Measurements from ENCODE around the gene CT55.
A peak's percentile ranks its signal among the peaks of the same experiment; 100 is the strongest.
"Not testable (repeated sequence)": the region's sequence is repeated elsewhere in the genome, so short reads cannot be mapped to it uniquely, and the experiment has no call there.

The CT55 gene

DNA sequence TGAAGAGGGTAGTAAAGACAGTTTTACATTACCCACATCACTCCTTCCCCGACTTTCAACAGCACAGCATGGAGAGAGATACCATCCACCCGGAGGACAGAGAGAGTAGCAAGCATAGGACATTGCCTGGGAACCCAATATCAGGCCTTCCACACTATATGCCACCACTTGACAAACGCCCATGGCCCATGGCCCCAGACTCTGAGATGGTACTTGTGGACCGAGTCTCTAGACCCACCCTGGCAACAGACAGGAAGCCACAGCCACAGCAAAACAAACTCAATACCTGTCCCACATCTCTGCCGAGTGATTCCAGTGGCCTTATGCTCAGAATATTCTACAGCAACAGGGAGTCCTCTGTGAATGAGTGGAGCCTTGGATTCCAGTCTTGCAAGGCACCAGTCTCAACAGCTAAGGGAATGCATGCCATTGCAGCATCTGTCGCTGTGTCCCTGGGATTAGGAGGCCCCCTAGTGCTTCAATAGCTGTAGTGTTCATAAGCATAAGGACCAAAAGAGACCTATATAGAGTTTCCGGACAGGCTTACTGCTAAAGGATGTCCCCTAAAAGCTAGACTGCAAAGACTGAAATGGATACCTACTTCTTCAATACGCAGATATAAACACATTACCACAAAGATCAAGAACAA is 14.7 kb upstream of the CT55 start:
- peak; percentile 58 for DNase-seq (ENCODE audit: low spot score)
- TF ChIP-seq CTCF (IDR thresholded peaks at IDR 0.05; ENCODE audit: extremely low read depth, missing control alignments): peak; percentile 37

GRCh38 chrX:135178636-135179035 is 7.4 kb upstream of the CT55 start:
- no peak for DNase-seq (ENCODE audit: low spot score)

GRCh38 chrX:135170468-135170867 is 730 bp downstream of the CT55 start:
- TF ChIP-seq CTCF (IDR thresholded peaks at IDR 0.05; ENCODE audit: extremely low read depth, missing control alignments): no peak
- no peak for DNase-seq (ENCODE audit: low spot score)

More at GRCh38 chrX:135178636-135179035, 7.4 kb upstream of the CT55 start:
- no peak for TF ChIP-seq CTCF (IDR thresholded peaks at IDR 0.05; ENCODE audit: extremely low read depth, missing control alignments)

GRCh38 chrX:135169534-135169933 is 1.7 kb downstream of the CT55 start:
- not testable (repeated sequence) for DNase-seq (ENCODE audit: low spot score)

- no peak for TF ChIP-seq CTCF (IDR thresholded peaks at IDR 0.05; ENCODE audit: extremely low read depth, missing control alignments)
- no peak for DNase-seq (ENCODE audit: low spot score)
These were observed 2.7 kb downstream of the CT55 start for GRCh38 chrX:135168486-135168885.

GRCh38 chrX:135154688-135155087 is 16.5 kb downstream of the CT55 start:
- not testable (repeated sequence) for DNase-seq (ENCODE audit: low spot score)

DNA sequence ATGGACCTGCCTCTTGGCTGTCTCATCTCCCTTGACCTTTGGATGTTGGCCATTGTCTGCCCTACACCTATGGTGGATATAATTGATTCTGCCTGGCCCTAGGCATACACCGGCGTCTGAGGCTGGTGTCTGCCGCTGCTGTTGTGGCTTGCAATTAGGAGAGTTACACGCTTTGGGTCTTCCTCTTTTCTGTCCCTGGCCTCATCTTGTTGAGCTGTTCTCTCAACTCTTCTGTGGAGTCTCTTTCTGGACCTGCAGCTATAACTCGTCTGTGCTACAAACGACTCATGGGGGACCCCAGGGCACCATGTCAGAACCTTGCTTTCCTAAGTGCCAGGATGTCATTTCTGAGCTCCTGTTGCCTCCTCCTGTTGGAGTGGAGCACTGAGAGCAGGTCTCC is 45.1 kb downstream of the CT55 start:
- DNase-seq (ENCODE audit: low spot score): not testable (repeated sequence)

- not testable (repeated sequence) for DNase-seq (ENCODE audit: low spot score)
These were observed 51.1 kb downstream of the CT55 start, which contains the start of gene ETDB for GRCh38 chrX:135120056-135120576. Gene ETDB, minus strand, starts transcription at chrX:135120526. Its CDS starts 1,265 bp downstream, at chrX:135119261.

DNA sequence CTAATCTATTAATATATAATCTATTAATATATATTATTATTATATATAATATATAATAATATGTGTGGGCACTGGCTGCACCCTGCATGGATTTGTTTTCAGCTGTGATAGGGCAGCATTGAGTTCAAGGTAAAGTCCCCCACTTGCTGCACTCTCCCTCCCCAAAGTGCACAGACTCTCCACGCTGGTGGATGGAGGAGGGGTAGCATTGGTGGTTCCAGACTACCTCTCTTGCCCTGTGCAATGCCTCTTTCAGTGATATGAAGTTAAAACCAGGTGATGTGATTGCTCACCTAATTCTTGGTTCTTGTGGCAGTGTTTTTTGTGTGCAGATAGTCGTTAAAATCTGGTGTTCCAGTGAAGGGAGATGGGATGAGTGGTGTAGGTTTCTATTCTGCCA is 55.1 kb downstream of the CT55 start:
- DNase-seq (ENCODE audit: low spot score): not testable (repeated sequence)

GRCh38 chrX:135114392-135114791 is 56.8 kb downstream of the CT55 start:
- TF ChIP-seq CTCF (IDR thresholded peaks at IDR 0.05; ENCODE audit: extremely low read depth, missing control alignments): no peak
- DNase-seq (ENCODE audit: low spot score): peak; percentile 31
